HCT116 (cell line): ENCODE measurements around the gene TEKT5. TPM values are rescaled to one million over a fixed set of nuclear protein-coding genes. Genes with fewer than 3 reads are reported as not detected.

Experiments
- ATAC-seq: fragments of 200-7000 bp; cut with Tn5 transposase; 2 replicates; pipeline ENCODE4 v1.9.1; 2020; ENCODE audit warnings: mild to moderate bottlenecking, moderate library complexity
- BruUV-seq: library from RNA; stranded (reverse); fragments of 400-500 nt; replicated peaks from 2 replicates; lab custom pipeline; 2021; lab: Mats Ljungman, UMichigan
- CTCF ChIA-PET: fragments of 300-600 bp; sonication (Branson Sonifier 250); formaldehyde crosslinking; loops from one replicate; lab custom pipeline; 2021; ENCODE audit warnings: antibody characterized with exemption; lab: Charles Lee
- POLR2A ChIA-PET: fragments of 300-600, 350-600 bp; sonication (Branson Sonifier 250); formaldehyde crosslinking; loops from one replicate; lab custom pipeline; 2021; ENCODE audit warnings: antibody characterized with exemption; lab: Charles Lee
- RAD21 ChIA-PET, 2 experiments: fragments of 300-600 bp; sonication (Branson Sonifier 250); formaldehyde crosslinking; loops; one replicate each; lab custom pipeline; 2023; ENCODE audit warnings: low total read pairs in 2 of 2; ENCODE audit not compliant: uncharacterized antibody in 2 of 2, unreplicated experiment in 2 of 2, low non-redundant PET in 1 of 2; lab: Charles Lee
- DNase-seq: peaks from one replicate; pipeline ENCODE4 v3.0.0-alpha.2; 2010; ENCODE audit warnings: low read depth, low spot score
- H2AFZ ChIP-seq: fragments of 200-600 bp; shearing (Covaris generic), sonication (generic); 2 replicates; pipeline ENCODE4 v1.6.1; 2017; ENCODE audit warnings: low read depth, mixed run types, mixed read lengths, antibody characterized with exemption, low read length; ENCODE audit not compliant: poor library complexity, severe bottlenecking
- H3K27ac ChIP-seq: 2 replicates; pipeline ENCODE4 v1.5.1; 2012; ENCODE audit warnings: low read depth, low read length
- H3K27me3 ChIP-seq: fragments of 200-600 bp; sonication (generic); 2 replicates; pipeline ENCODE4 v1.6.1; 2016; ENCODE audit warnings: mixed run types, low read length, mixed read lengths; ENCODE audit not compliant: insufficient read depth
- H3K36me3 ChIP-seq, 2 experiments: fragments of 200-500 bp in 1 of 2; fragments of 200-600 bp in 1 of 2; sonication (Bioruptor generic) in 1 of 2; sonication (generic) in 1 of 2; 2 replicates each; pipeline versions ENCODE4 v1.5.1 to v1.6.1; 2014 to 2016; ENCODE audit warnings: low read length in 2 of 2, inconsistent platforms in 1 of 2, mixed read lengths in 1 of 2, mixed run types in 1 of 2; ENCODE audit not compliant: insufficient read depth in 2 of 2, control insufficient read depth in 1 of 2
- H3K4me1 ChIP-seq, 2 experiments: fragments of 200-600 bp in 1 of 2; sonication (generic) in 1 of 2; 2 replicates each; pipeline versions ENCODE4 v1.5.1 to v1.6.1; 2012 to 2017; ENCODE audit warnings: low read length in 2 of 2, inconsistent platforms in 1 of 2, mild to moderate bottlenecking in 1 of 2, mixed read lengths in 1 of 2, mixed run types in 1 of 2, moderate library complexity in 1 of 2; ENCODE audit not compliant: insufficient read depth in 2 of 2, control insufficient read depth in 1 of 2
- H3K4me2 ChIP-seq: fragments of 200-600 bp; sonication (generic); 2 replicates; pipeline ENCODE4 v1.6.1; 2017; ENCODE audit warnings: mixed run types, low read length, mixed read lengths
- H3K4me3 ChIP-seq, 2 experiments: fragments of 200-600 bp in 1 of 2; sonication (generic) in 1 of 2; replicated peaks in 1 of 2; 2 replicates each; pipeline ENCODE4 v1.5.1; 2011 to 2016; ENCODE audit warnings: low read length in 2 of 2, control low read depth in 1 of 2, low read depth in 1 of 2, mild to moderate bottlenecking in 1 of 2, mixed read lengths in 1 of 2, mixed run types in 1 of 2
- H3K79me2 ChIP-seq: fragments of 200-600 bp; sonication (generic); 2 replicates; pipeline ENCODE4 v1.6.1; 2017; ENCODE audit warnings: mild to moderate bottlenecking, mixed run types, low read length, moderate library complexity, mixed read lengths; ENCODE audit not compliant: insufficient read depth
- H3K9ac ChIP-seq: fragments of 200-600 bp; sonication (generic); 2 replicates; pipeline ENCODE4 v1.6.1; 2016; ENCODE audit warnings: low read length, mixed read lengths
- H3K9me2 ChIP-seq: fragments of 200-600 bp; sonication (generic), shearing (Covaris generic); 2 replicates; pipeline ENCODE4 v1.6.1; 2017; ENCODE audit warnings: mixed run types, mild to moderate bottlenecking, moderate library complexity; ENCODE audit not compliant: insufficient read depth
- H3K9me3 ChIP-seq, 2 experiments: fragments of 200-500 bp in 1 of 2; fragments of 200-600 bp in 1 of 2; sonication (Bioruptor generic) in 1 of 2; sonication (generic) in 1 of 2; 2 replicates each; pipeline ENCODE4 v1.6.1; 2014 to 2017; ENCODE audit warnings: low read length in 2 of 2, mixed read lengths in 2 of 2, inconsistent platforms in 1 of 2, low read depth in 1 of 2, mild to moderate bottlenecking in 1 of 2, mixed run types in 1 of 2, moderate library complexity in 1 of 2; ENCODE audit not compliant: control insufficient read depth in 1 of 2, insufficient read depth in 1 of 2
- H4K20me1 ChIP-seq: fragments of 200-600 bp; sonication (generic), shearing (Covaris generic); 2 replicates; pipeline ENCODE4 v1.6.1; 2017; ENCODE audit warnings: mixed run types, mild to moderate bottlenecking, moderate library complexity; ENCODE audit not compliant: insufficient read depth
- ELF1 ChIP-seq: IDR thresholded peaks from 2 replicates; pipeline ENCODE4 v1.6.1; 2012; ENCODE audit warnings: low read depth, borderline replicate concordance
- EZH2 ChIP-seq: fragments of 200-600 bp; sonication (generic); IDR thresholded peaks from 2 replicates; pipeline ENCODE4 v1.6.1; 2017; ENCODE audit warnings: antibody characterized with exemption, mixed run types
- EZH2phosphoT487 ChIP-seq: fragments of 200-600 bp; IDR thresholded peaks from 2 replicates; pipeline ENCODE4 v1.6.1; 2018; ENCODE audit warnings: antibody characterized with exemption, borderline replicate concordance
- REST ChIP-seq: IDR thresholded peaks from 2 replicates; pipeline ENCODE4 v1.6.1; 2012; ENCODE audit warnings: low read depth
- TCF7L2 ChIP-seq: IDR thresholded peaks from 2 replicates; pipeline ENCODE4 v1.7.0; 2011; ENCODE audit warnings: borderline replicate concordance, inconsistent platforms; ENCODE audit not compliant: insufficient read depth, insufficient read length; ENCODE audit errors: extremely low read depth
- ZFX ChIP-seq: fragments of 450-650 bp; IDR thresholded peaks from 2 replicates; pipeline ENCODE4 v1.6.1; 2017
- ZNF274 ChIP-seq: fragments of 200-500 bp; sonication (Bioruptor generic); IDR thresholded peaks from 2 replicates; pipeline ENCODE4 v1.6.1; 2014; ENCODE audit warnings: mild to moderate bottlenecking, low read depth, low read length, inconsistent platforms
- intact Hi-C: fragments of 100-400 bp; cut with micrococcal nuclease; formaldehyde crosslinking; loops from 2 replicates; pipeline ENCODE4 v1.10.0; 2022
- total RNA-seq: library from RNA; stranded (reverse); gene quantifications from one replicate; pipeline ENCODE4 v1.2.1, GENCODE V29; 2021; ENCODE audit not compliant: unreplicated experiment
- TF ChIP-seq, protein P1 (sequence below): IDR thresholded peaks from 2 replicates; pipeline ENCODE4 v1.6.1; 2011; ENCODE audit warnings: mild to moderate bottlenecking, low read length, moderate library complexity; ENCODE audit not compliant: insufficient replicate concordance; ENCODE audit errors: extremely low read depth
- TF ChIP-seq, protein P2 (sequence below): IDR thresholded peaks from 2 replicates; pipeline ENCODE4 v1.6.1; 2012

TEKT5 gene
- total RNA-seq, 1 experiment from 2014 or later: 0.37 TPM

DNA sequence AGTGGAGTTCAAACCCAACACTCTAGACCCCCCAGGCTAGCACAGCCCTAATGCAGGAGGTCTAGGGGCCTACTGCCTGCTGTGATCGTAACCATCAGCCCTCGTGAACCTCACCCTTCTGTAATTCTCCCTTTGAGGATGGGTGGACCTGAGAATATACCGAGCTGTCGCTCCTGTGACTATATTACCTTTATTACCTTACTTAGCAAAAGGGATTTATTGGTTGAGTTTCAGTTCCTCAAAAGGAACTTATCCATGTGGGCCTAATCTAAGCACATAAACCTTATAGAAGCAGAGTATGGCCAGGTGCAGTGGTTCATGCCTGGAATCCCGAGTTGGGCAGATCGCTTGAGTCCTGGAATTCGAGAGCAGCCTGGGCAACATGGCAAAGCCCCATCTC lies 95.1 kb downstream of the TEKT5 start:
- no peaks in the 10 kb centered on the region for H3K79me2 ChIP-seq
- no peaks in the 10 kb centered on the region for H3K9me3 ChIP-seq
- DNase-seq (no peak), ATAC-seq (no peak)
- no peaks in the 10 kb centered on the region for H3K27me3 ChIP-seq
- no peak overlapping the region for H2AFZ ChIP-seq
- intact Hi-C loops: no loop called here
- no peak overlapping the region for H3K9ac ChIP-seq
- no peaks in the 10 kb centered on the region for H3K36me3 ChIP-seq
- no peak overlapping the region for H3K4me2 ChIP-seq
- H3K9me2 ChIP-seq: no peaks in the 10 kb centered on the region
- ChIA-PET RAD21 (no interaction called here), POLR2A (no interaction called here), CTCF (no interaction called here)
- no TSS peak for BruUV-seq
- peaks cover 4 to 8% of the 10 kb centered on the region in 2 experiments for H3K4me1 ChIP-seq
- no peak overlapping the region for H3K4me3 ChIP-seq
- TF ChIP-seq, protein P1, sequence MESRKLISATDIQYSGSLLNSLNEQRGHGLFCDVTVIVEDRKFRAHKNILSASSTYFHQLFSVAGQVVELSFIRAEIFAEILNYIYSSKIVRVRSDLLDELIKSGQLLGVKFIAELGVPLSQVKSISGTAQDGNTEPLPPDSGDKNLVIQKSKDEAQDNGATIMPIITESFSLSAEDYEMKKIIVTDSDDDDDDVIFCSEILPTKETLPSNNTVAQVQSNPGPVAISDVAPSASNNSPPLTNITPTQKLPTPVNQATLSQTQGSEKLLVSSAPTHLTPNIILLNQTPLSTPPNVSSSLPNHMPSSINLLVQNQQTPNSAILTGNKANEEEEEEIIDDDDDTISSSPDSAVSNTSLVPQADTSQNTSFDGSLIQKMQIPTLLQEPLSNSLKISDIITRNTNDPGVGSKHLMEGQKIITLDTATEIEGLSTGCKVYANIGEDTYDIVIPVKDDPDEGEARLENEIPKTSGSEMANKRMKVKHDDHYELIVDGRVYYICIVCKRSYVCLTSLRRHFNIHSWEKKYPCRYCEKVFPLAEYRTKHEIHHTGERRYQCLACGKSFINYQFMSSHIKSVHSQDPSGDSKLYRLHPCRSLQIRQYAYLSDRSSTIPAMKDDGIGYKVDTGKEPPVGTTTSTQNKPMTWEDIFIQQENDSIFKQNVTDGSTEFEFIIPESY: no peak
- TF ChIP-seq ZFX (no peak), ZNF274 (no peak), EZH2 (no peak), REST (no peak), ELF1 (no peak), TCF7L2 (no peak), EZH2phosphoT487 (no peak)
- TF ChIP-seq, protein P2, sequence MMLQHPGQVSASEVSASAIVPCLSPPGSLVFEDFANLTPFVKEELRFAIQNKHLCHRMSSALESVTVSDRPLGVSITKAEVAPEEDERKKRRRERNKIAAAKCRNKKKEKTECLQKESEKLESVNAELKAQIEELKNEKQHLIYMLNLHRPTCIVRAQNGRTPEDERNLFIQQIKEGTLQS: no peak
- no peaks in the 10 kb centered on the region for H4K20me1 ChIP-seq
- H3K27ac ChIP-seq: no peak overlapping the region
